SU-DHL-6 (cell line): ENCODE results near the gene CCL4.
"Not testable (repeated sequence)": the region's sequence is repeated elsewhere in the genome, so short reads cannot be mapped to it uniquely, and the experiment has no call there.

ENCODE experiments used
- H2AFZ ChIP-seq: fragments of 200-600 bp; sonication (generic); 2 replicates; pipeline ENCODE4 v1.6.1; 2014; ENCODE audit warnings: low read depth, mild to moderate bottlenecking, moderate library complexity, mixed read lengths, antibody characterized with exemption, low read length; ENCODE audit not compliant: severe bottlenecking
- H3F3A ChIP-seq: fragments of 200-600 bp; shearing (Covaris generic); 2 replicates; pipeline ENCODE4 v1.6.0; 2016; ENCODE audit warnings: antibody characterized with exemption, mild to moderate bottlenecking; ENCODE audit not compliant: insufficient read depth
- H3K27ac ChIP-seq: fragments of 200-600 bp; sonication (generic); 2 replicates; pipeline ENCODE4 v1.5.1; 2016; ENCODE audit warnings: low read depth, mild to moderate bottlenecking, low read length, moderate library complexity, mixed read lengths
- H3K27me3 ChIP-seq: fragments of 200-600 bp; sonication (generic), shearing (Covaris generic); 2 replicates; pipeline ENCODE4 v1.6.0; 2014; ENCODE audit warnings: mild to moderate bottlenecking, low read length
- H3K36me3 ChIP-seq: fragments of 200-600 bp; sonication (generic); 2 replicates; pipeline ENCODE4 v1.6.1; 2014; ENCODE audit warnings: mild to moderate bottlenecking, low read length, mixed read lengths
- H3K4me2 ChIP-seq: fragments of 300-600, 200-600 bp; shearing (Covaris generic), sonication (generic); 2 replicates; pipeline ENCODE4 v1.6.0; 2014; ENCODE audit warnings: low read length, low read depth, mild to moderate bottlenecking; ENCODE audit not compliant: poor library complexity, severe bottlenecking
- H3K4me3 ChIP-seq: fragments of 200-600 bp; sonication (generic); 2 replicates; pipeline ENCODE4 v1.5.1; 2014; ENCODE audit warnings: antibody characterized with exemption, low read length, mild to moderate bottlenecking, mixed read lengths; ENCODE audit not compliant: insufficient read depth, poor library complexity, severe bottlenecking
- H3K79me2 ChIP-seq: fragments of 200-600 bp; sonication (generic); 2 replicates; pipeline ENCODE4 v1.6.1; 2014; ENCODE audit warnings: mild to moderate bottlenecking, low read length, moderate library complexity; ENCODE audit not compliant: insufficient read depth
- H3K9ac ChIP-seq: fragments of 200-600 bp; sonication (generic); 2 replicates; pipeline ENCODE4 v1.7.0; 2014; ENCODE audit warnings: mild to moderate bottlenecking, low read length
- H3K9me2 ChIP-seq: fragments of 200-600 bp; sonication (generic); replicated peaks from 2 replicates; pipeline ENCODE4 v1.6.1; 2014; ENCODE audit warnings: low read length; ENCODE audit not compliant: insufficient read depth
- H3K9me3 ChIP-seq: fragments of 200-600 bp; sonication (generic); 2 replicates; pipeline ENCODE4 v1.6.1; 2014; ENCODE audit warnings: low read length, mixed read lengths; ENCODE audit not compliant: insufficient read depth
- H4K20me1 ChIP-seq: fragments of 200-600 bp; sonication (generic); 2 replicates; pipeline ENCODE4 v1.6.1; 2014; ENCODE audit warnings: low read depth, mild to moderate bottlenecking, antibody characterized with exemption, low read length, moderate library complexity, mixed read lengths
- EZH2phosphoT487 ChIP-seq: fragments of 200-600 bp; sonication (generic), shearing (Covaris generic); conservative IDR thresholded peaks from 2 replicates; pipeline ENCODE4 v1.6.1; 2018; ENCODE audit warnings: mild to moderate bottlenecking, antibody characterized with exemption, low read length, moderate library complexity, mixed read lengths
- TF ChIP-seq, protein P1 (sequence below): fragments of 200-600 bp; sonication (generic); IDR thresholded peaks from one replicate; pipeline ENCODE4 v1.5.1; 2017; ENCODE audit warnings: antibody characterized with exemption, mild to moderate bottlenecking, low read length, moderate library complexity; ENCODE audit not compliant: insufficient read depth, poor library complexity, severe bottlenecking

The CCL4 gene

DNA sequence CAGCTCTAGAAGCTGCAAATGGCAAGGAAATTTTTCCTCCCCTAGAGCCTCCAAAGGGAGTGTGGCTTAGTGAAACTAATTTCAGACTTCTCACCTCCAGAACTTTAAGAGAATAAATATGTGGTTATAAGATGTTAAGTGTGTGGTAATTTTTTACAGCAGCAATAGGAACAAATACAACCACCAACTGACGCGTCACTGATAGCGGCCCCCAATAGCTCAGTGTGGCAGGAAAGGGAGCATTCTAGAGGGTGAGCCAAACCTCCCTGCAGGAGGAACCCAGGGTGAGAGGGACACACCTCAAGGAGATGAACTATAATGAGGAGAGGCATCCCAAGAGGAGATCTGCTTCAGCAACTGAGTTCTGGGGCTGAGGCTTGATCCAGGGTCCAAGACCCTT lies 4.0 kb downstream of the CCL4 start:
- Histone ChIP-seq H3K27me3 (no peaks in the 10 kb centered on the region), H3K9me2 (no peaks in the 10 kb centered on the region), H3K4me2 (no peak overlapping the region), H3K4me3 (no peak overlapping the region), H3F3A (0 out of 2 replicates have a peak, but pooled peaks cover 3% of the 10 kb centered on the region), H3K27ac (no peak overlapping the region), H3K9ac (no peak overlapping the region), H3K9me3 (no peaks in the 10 kb centered on the region), H3K36me3 (no peaks in the 10 kb centered on the region), H4K20me1 (no peaks in the 10 kb centered on the region), H2AFZ (no peak overlapping the region), H3K79me2 (no peaks in the 10 kb centered on the region)
- TF ChIP-seq, protein P1, sequence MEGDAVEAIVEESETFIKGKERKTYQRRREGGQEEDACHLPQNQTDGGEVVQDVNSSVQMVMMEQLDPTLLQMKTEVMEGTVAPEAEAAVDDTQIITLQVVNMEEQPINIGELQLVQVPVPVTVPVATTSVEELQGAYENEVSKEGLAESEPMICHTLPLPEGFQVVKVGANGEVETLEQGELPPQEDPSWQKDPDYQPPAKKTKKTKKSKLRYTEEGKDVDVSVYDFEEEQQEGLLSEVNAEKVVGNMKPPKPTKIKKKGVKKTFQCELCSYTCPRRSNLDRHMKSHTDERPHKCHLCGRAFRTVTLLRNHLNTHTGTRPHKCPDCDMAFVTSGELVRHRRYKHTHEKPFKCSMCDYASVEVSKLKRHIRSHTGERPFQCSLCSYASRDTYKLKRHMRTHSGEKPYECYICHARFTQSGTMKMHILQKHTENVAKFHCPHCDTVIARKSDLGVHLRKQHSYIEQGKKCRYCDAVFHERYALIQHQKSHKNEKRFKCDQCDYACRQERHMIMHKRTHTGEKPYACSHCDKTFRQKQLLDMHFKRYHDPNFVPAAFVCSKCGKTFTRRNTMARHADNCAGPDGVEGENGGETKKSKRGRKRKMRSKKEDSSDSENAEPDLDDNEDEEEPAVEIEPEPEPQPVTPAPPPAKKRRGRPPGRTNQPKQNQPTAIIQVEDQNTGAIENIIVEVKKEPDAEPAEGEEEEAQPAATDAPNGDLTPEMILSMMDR, result no peak
- no peak for TF ChIP-seq EZH2phosphoT487

DNA sequence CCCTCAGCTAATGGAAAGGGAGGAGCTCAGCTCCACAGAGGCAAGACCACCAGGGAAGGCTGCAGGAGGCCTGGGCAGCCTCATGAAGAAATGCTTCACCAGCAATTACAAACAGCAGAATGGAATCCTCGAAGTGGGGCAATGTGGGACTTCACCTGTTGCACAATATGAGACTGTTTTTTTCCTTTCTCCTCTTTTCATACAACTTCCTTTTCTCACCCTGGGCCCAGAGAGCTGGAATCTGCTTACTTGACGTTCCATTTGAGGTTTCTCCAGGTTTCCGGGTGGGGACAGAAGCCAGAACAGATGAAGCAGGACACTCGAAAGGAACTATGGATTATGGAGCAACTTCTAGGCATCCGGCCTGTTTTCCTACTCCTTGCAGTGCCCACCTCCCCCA lies 4.6 kb downstream of the CCL4 start:
- H3K9me2 ChIP-seq, H3K36me3 ChIP-seq, H3K4me2 ChIP-seq, H3K27me3 ChIP-seq, H4K20me1 ChIP-seq, H3K27ac ChIP-seq, H3F3A ChIP-seq, H3K79me2 ChIP-seq, H2AFZ ChIP-seq, H3K4me3 ChIP-seq, H3K9me3 ChIP-seq, H3K9ac ChIP-seq: not testable (repeated sequence)

DNA sequence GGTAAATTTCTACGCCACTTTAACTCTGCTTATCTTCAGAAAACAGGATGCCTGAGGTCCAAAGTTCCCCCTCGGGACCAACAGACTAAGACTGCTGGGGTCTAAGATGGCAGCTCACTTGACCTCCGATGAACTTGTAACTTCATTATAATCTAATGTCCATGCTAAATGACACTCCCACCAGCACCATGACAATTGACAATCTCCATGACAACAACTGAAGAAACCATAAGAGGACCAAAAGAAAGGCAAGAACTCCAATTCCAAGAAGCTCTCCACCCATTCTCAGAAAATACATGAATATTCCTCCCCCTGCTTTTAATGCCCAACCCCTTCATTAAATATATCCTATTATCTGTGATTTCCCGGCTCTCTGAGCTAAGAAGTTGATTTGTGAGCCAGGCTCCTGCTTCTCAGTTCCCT lies 7.5 kb downstream of the CCL4 start:
- no peak overlapping the region for H3K4me2 ChIP-seq
- no peaks in the 10 kb centered on the region for H4K20me1 ChIP-seq
- TF ChIP-seq, protein P1, result no peak
- no peak for TF ChIP-seq EZH2phosphoT487
- H3K79me2 ChIP-seq, result no peaks in the 10 kb centered on the region
- no peaks in the 10 kb centered on the region for H3F3A ChIP-seq
- no peaks in the 10 kb centered on the region for H3K9me2 ChIP-seq
- H3K9ac ChIP-seq, result no peak overlapping the region
- H3K36me3 ChIP-seq, result no peaks in the 10 kb centered on the region
- no peak overlapping the region for H3K4me3 ChIP-seq
- no peak overlapping the region for H2AFZ ChIP-seq
- H3K9me3 ChIP-seq, result no peaks in the 10 kb centered on the region
- H3K27me3 ChIP-seq, result no peaks in the 10 kb centered on the region
- H3K27ac ChIP-seq, result no peak overlapping the region

DNA sequence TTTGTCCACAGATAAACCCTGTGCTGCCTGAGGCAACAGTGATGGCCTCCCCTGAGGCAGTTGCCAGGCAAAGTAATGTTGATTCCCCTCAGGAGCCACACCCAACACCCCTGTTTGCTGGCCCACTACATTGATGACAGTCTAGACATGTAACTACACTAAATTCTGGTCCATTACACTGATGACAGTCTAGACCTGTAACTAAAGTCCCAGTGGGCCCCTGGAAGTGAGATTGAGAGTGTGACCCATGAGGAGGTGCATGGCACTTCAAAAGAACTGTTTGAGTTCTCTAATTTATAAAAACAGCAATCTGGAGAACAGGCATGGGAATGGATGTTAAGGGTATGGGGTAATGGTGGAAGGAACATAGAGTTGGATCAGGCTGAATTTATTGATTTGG lies 8.9 kb downstream of the CCL4 start:
- no peak overlapping the region for H3K4me2 ChIP-seq
- H3K9me2 ChIP-seq, result no peaks in the 10 kb centered on the region
- H3K79me2 ChIP-seq, result no peaks in the 10 kb centered on the region
- H3F3A ChIP-seq, result no peaks in the 10 kb centered on the region
- TF ChIP-seq, protein P1, result no peak
- TF ChIP-seq EZH2phosphoT487, result no peak
- no peak overlapping the region for H3K4me3 ChIP-seq
- H3K9ac ChIP-seq, result no peak overlapping the region
- H3K27me3 ChIP-seq, result no peaks in the 10 kb centered on the region
- no peaks in the 10 kb centered on the region for H3K9me3 ChIP-seq
- H4K20me1 ChIP-seq, result no peaks in the 10 kb centered on the region
- no peak overlapping the region for H3K27ac ChIP-seq
- no peaks in the 10 kb centered on the region for H3K36me3 ChIP-seq
- no peak overlapping the region for H2AFZ ChIP-seq

DNA sequence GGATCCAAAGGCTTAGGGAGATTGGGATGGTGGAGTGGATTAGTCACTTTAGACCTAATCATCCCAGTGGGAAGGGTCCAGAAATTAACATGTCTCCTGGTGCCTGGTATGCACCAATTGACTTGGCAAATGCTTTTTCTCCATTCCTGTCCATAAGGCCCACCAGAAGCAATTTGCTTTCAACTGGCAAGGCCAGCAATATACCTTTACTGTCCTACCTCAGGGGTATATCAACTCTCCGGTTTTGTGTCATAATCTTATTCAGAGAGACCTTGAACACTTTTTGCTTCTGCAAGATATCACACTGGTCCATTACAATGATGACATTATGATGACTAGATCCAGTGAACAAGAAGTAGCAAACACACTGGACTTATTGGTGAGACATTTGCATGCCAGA lies 9.5 kb downstream of the CCL4 start:
- H3F3A ChIP-seq, H3K9ac ChIP-seq, H3K9me3 ChIP-seq, H3K4me3 ChIP-seq, H2AFZ ChIP-seq, H3K79me2 ChIP-seq, H3K27ac ChIP-seq, H3K9me2 ChIP-seq, H3K27me3 ChIP-seq, H3K4me2 ChIP-seq, H3K36me3 ChIP-seq, H4K20me1 ChIP-seq: not testable (repeated sequence)

DNA sequence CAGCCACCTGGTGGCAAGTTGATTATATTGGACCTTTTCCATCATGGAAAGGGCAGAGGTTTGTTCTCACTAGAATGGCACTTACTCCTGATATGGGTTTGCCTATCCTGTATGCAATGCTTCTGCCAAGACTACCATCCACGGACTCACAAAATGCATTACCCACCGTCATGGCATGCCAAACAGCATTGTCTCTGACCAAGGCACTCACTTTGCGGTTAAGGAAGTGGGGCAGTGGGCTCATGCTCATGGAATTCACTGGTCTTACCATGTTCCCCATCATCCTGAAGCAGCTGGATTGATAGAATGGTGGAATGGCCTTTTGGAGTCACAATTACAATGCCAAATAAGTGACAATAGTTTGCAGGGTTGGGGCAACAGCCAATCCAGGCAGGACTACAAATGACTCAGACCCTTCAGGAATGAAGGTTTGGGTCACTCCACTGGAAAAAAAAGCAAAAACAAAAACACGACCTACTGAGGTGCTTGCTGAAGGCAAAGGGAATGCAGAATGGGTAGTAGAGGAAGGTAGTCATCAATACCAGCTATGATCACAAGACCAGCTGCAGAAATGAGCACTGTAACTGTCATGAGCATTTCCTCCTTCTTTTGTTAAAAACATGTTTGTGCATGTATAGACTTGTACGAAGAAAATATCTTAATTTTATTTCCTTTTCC lies 11.5 kb downstream of the CCL4 start:
- not testable (repeated sequence) for H3K4me3 ChIP-seq, H3K9ac ChIP-seq, H3K27me3 ChIP-seq, H3K9me3 ChIP-seq, H3K27ac ChIP-seq, H3K9me2 ChIP-seq, H3F3A ChIP-seq, H4K20me1 ChIP-seq, H3K79me2 ChIP-seq, H3K36me3 ChIP-seq, H3K4me2 ChIP-seq, H2AFZ ChIP-seq
